SIG-M5 (cell line): ENCODE results near the gene NFIA.

ENCODE experiments used
- DNase-seq: peaks from one replicate; lab custom pipeline; 2025; lab: John Stamatoyannopoulos, UW

The NFIA gene

DNA sequence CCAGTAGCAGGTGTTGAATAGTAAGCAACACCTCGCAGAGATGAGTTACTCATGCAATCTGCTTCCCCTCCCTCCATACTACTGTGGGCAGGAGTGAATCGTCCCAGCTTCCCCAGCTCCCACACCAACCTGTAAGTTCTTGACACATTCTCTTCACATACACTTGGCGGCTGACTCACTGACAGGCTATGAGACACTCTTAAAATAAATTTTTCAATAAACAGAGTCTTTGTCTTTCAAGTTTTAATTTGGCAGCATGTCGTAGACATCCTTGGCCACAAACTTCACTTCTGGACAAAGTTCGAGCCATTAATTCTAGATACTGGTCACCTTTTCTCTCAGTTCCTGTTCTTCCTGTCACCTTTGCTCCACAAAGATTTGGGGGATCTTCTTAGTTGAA is 351.9 kb downstream of the NFIA start:
- DNase-seq: no peak

DNA sequence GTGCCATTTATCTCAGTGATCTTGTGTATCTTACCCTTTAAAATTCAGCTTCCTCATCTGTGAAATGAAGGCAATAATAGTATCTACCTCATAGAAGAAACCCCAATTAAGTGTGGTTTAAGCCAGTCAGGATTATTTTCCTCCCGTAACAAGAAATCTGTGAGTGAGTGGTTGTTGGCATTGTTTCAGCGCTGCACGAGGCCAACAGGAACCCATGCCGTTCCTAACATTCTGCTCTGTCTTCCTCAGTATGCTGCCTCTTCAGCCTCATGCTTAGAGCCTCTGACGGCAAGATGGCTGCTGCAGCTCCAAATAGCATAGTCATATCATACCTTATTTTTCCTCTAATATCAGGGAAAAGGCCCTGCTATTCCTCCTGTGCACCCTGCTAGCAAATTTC is 352.9 kb downstream of the NFIA start:
- no peak for DNase-seq

DNA sequence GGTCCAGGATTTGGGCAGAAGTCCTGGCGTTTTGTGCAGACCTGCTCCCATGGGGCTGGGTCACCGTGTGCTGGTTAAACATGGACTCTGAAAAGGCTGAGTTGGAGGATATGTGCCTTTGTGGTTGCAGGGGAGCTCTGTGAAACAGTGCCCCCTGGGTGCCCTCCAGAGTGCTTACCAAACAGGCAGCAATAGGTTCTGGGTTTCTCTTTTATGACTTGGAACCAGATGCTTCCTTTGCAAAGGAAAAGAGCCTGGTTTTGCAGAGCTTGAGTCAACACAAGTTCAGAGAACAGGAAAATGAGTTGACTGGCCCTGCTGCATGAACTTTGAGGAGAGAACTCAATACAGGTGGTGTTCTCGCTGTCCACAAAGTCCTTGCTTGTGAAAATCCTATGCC is 353.7 kb downstream of the NFIA start:
- DNase-seq: no peak

DNA sequence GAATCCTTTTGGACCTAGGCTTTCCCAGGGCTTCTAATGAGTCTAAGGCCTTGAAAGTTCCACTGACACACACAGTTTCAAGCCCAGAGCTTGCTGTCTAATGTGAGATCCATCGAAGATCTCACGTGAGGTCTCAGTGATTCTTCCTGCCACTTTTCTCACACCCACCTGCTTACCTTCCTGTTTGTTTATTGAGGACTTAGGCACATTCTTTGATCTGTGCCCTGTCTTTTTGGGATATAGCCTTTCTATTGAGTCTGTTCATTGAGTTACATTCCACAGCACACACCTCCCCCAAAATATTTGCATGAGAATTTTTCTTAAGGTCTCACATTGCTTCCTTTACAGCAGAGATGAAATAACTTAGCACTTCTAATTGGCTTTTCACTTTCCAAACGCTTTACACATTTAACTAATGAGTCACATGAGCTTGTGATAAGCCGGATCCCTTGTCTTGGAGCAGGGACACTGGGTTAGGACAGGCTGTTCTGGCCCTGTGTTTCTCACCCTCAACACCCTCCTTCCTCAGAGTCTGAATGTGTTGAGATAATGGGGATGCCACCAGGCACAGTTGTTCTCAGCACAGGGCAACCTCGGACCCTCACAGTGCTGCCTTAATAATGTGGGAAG is 354.2 kb downstream of the NFIA start:
- DNase-seq: no peak

DNA sequence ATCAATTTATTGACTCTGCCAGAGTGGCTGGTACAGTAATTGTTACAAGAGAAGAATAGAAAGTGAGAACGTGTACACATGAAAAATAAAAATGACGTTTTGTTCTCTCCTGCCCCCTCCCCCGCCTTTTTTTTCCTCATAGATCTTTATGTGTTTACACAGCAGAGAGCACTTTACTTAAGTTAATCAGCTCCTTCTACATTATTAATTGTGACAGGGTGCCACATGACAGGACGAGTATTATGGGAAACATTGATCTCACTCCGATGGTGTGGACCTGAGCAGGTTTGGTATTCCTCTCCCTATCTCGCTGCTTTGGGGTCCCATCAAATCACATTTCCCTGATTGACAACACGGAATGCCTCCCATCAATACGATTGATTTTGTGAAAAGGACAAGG is 356.9 kb downstream of the NFIA start:
- no peak for DNase-seq

DNA sequence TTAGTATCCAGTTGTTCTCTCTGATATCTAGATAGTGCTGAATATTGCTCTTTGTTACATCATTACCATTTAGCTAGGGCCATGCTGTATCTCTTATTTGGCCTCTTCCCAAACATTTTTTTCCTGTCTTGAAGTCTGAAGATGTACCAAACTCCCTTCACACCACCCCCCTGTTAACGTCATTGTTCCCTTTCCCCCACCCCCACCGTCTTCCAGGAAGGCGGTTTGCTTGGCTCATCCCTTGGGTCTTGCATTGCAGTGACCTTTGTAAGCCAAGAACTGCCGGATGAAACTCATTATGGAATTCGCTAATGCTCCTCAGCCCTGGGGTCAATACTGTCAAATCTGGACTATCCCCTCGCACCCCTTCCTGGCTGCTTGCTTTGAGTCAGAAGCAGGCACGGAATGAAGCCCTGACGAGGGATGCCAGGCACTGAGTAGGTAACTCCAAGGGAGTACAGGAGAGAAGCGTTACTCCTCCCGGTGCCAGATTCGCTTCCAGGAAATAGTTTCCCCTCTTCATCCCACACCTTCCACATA is 359.4 kb downstream of the NFIA start:
- DNase-seq: no peak

DNA sequence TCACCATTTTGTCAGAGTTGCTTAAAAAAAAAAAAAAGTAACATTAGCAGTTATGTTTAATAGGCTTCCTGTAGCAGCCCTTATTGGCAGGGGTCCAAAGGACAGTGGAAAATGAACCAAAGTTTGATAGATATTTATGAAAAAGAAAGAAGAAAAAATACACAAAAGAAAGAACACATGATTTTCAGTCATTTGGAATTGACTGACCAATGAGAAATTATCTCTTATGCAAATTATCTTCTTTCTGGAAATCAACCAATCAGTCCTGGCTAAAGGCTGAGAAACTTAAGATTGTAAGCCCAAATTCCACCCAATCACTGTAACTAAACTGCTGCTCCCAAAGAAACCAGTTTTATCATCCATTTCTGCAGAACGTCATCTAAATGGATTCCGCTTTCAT is 360.2 kb downstream of the NFIA start:
- no peak for DNase-seq

DNA sequence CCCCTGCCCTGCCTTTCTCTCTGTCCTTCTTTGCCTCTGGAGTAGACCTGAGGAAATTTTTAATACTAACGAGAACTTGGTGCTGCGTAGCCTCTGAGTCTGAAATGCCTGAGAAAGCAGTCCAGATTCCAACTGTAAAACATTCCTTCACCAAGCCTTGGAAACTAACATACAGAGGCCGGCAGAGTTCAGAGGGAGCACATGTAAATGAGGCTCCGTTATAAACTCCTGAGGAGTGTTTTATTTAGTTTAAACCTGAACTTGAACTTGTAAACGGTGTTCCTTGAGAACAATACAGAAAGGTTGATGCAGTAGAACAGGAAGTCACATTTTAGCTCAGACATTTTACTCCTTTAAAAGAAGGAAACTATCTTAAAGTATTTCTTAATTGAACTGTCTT is 361.9 kb downstream of the NFIA start:
- DNase-seq: no peak

DNA sequence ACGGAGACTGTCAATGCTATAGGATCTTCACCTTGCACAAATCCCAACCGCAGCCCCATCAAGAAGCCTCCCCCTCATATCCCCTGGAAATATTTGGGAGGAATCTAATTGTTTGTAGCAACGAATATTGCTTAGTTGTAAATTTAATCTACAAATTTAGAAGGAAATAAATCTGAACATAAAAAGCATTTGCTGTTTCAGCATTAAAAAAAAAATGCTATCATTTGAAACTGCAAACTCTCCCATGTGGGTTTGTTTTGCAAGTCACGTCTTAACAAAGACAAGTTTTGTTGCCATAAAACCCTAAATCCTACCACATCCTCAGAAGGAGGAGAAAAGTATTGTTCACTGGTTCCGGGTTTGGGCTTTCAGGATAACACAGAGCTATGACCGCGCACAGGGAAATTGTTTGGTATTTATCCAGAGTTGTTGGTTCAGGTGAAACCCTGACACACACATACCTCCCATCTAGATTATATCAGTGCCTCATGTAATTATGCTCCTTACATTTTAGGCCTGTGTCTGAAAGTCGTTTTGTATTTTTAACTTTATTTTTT is 363.0 kb downstream of the NFIA start:
- DNase-seq: no peak

DNA sequence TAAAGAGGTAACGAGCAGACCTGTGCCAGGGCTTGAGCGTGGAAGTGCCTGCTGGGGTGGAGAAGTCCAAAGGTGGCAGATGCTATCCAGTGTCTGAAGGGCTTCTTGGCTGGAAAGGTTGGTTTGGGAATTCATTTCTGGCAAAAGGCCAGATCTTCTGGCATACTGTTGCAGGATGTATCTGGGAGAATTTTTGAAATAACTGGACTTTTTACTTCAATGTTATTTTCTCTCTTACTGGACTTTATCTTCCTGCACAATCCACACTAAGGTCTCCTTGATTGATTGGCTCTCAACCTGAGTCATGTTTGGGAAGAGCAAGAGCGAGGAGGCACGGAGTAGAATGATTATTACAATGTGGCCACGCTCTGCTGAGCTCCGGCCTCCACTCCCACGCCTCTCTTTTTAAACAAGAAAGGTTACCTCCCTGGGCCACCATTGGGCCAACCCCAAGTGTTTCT is 364.2 kb downstream of the NFIA start:
- no peak for DNase-seq

DNA sequence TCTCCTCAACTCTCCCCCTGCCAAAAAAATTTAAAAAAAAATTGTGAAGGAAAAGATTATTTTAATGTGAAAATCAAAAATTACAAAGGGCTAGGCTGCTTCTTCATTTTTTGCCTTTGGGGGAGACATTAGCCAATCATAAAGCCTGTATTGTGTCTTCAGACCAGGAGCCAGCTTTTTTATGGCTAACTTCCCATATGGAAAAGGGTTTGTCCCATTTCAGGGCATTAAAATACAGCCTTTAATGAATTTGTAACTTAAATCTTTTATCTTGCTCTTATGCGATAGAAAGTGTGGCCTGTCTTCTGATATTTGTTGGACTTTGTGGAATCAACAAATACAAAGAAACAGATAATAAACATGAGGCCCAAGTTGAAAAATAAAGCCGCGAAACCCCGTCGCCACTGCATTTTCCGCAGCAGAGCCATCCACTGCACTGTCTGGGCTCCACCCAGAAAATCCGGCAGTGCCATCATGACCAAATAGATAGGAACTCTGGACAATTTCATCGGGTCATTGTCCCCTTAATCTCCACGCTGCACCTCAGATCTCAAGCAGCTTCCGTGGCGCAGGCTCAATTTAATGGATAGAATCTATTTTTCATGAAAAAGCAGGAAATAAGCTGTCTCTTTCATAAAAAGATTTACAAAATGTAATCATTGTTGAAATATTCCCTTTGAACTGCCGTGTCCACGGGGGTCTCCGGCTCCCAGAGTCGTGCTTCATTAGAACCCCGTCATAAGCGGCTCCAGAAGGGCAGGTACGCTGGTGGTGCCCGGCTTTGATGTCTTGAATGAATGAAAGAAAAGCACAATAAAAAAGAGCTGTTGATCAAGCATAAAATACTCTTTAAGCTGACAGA is 365.0 kb downstream of the NFIA start:
- no peak for DNase-seq

DNA sequence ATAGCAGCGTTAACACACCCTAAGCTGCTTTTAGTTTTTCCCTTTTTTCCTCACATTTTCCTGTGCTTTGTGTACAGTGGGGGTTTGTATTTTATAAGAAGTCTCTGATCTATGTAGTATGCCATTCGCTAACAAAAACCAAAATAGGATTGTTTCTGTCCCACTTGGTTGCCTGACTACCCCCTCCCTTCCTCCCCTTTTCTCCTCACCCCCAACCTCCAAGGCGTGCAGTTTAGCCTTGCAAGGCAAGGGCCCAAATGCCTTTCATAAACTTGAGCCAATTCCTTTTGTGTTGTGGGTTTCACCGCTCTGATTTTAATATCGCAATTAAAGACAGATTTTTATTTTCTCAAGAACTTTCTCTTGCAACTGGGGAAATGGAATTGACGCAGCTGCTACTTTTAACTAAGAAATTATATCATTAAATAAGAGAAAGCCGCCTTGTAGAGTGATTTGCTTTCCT is 365.6 kb downstream of the NFIA start:
- DNase-seq: no peak

DNA sequence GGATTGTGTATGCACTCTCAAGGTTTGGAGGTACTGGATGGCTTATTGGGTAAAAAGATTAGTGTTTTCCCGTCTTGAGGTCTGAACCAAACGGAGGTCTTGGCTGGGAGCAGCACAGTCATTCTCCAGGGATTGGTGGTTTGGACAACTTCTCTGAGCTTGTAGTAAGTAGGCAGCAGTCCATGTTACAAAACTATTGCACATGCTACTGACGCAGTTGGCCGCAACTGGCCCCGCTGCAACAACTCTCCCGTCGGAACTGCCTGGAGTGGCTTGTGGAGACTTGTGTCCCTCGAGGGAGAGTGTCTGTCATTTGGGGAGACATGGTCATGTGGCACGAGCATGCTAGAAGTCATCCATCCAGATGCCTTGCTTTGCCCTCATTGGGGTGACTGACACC is 366.6 kb downstream of the NFIA start:
- DNase-seq: no peak

DNA sequence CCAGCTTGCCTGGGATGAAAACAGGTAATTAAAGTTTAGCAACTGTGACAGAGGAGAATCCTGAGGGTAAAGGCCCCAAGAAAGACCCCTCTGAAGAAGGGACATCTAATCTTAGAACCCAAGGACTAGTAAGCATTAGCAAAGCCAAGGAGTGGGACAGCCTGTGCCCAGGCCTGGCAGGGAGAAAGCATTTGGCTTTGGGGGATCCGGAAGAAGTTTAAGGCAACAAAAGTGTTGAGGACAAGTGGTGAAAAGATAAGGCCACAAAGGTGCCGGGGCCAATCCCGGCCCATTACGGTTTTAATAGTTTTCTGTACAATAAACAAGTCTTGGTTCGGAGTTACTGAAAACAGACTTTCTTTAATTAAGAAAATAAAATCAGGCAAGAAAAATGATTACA is 367.0 kb downstream of the NFIA start:
- DNase-seq: no peak

DNA sequence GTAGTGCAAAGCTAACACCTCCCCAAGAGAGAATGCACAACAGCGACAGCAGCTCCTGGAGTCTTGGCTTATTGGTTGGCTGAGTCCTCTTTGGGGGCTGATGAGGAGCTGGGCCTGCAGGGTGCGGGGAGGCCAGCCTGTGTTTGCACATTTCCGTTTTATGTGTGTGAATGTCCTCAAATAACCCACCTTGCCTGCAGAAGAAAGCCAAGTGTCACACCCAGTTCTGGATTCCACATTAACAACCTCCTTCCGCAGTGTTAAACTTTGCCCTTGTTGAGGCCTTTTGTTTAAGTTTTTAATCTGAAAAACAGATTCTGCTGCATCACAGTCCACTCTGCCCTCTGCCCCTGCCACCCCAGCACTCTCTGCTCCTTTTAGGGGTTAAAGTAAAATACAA is 368.1 kb downstream of the NFIA start:
- DNase-seq: no peak

DNA sequence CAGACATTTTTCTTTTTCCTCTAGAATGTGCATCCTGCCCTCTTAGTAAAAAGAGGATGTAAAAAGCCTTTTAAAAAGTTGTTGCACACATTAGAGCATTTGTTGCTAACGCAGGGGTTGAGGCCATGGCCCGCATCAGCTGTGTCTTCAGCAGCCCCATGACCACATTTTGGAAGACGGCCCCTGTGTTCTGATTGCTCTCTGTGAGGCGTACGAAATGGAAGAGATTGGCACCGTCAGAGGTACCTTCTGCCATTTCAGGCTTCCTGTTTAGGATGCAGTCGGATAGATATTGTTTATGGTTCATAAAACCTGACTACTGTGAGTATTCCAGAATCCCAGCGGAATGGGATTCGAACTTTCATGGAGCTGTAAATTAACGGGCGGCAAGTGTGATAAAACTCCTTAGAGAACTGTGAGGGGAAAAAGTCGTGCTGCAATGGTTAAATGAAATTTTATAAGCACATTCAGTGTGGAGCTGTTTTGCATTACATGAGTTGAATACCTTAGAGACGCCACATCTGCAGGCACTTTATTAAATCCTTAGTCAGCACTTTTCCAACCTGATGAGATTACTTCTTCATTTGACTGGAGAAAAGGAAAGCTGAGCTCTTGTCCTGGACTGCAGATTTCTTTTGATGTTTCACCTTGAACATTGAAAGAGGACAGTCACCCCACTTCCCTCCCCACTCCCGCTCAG is 368.7 kb downstream of the NFIA start:
- no peak for DNase-seq

DNA sequence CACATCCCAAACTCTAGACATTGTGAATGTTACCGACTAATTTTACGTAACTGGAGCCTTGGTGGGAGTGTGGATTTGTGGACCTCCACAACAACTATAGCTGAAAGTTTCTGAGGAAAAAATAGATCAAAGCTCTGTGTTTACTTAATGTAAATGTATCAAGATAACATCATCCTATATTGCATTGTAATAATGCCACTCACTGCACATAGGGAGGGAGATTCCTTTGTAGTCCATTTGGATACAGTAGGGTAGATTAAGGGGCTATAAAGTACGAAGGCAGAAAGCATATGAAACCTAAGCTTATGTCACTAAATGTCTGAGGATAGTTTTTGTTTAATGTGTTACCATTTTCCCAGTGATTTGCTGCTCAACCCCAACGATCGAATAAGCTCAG is 369.2 kb downstream of the NFIA start:
- no peak for DNase-seq

DNA sequence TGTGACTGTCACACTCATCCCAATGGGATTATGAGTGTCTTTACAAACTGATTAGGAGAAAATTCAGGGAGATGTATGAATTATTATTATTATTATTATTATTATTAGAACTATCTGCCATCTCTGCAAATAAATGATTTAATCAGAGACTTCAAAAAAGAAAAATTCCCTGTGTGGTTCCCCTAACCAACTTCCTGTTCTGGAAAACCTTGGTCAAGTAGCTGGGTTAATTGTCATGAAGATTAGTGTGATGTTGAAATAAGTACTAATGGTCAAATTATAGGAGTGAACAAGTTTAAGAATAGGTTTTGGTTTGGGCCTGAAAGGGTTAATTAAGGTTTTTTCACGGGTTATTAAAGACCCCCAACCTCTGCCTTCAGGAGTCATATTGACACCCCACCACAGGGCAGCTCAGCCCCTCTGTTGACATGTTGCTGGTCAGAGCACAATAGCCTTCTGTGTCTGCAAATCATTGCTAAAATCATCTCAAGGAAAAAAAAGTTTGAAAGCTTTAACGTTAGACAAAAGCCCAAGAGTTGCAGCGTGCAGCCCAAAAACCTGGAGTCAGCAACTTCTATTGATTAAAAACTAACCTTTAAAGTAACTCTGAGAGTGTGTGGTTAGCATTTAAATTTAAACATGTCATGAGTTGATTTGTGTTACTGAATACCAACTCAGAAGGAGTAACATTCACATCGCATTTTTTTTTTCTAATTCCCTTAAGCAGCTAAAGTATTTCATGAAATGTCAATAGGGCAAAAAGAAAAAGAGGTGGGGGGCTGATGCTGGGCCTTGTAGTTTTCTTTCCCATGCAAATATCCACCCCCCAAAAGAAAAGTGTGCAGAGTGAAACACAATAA is 370.0 kb downstream of the NFIA start:
- no peak for DNase-seq

DNA sequence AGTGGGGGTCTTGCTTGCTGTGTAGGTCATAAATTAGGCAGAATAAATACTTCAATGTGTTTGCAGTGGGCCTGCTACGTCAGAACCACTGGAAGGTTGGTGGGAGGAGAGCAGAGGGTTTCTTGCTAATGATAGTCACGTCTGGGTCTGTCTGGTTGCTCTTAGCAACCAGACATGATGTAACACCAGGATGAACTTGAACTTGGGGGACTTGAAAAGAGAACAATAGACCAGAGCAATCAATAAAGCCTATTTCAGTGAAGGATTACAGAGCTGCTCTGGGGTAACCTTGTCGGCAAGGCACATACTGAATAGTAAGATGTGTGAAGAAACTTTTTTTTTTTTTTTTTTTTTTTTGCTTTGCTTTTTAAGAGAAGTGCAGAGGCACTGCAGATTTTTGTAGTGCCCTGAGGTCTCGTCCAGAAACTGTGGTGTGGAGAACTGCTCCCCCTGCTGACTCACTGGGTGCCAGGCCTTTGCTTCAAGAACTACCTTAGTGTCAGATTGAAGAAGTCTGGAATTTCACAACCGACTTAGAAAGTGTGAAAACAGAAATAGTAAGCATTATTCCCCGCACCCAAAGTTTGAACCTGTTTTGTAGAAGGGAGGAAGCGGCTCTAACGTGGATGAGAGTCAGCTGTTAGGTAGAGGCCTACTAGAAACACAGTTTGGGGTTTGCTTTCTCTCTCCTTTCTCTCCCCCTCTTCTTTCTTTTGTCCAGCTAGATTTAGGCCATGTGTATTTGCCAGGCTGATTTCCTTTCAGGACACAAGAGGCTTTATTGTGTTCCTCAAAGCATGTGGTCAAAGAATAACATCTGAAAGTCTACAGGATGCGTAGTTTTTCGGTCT is 371.0 kb downstream of the NFIA start:
- DNase-seq: peak; percentile 55

DNA sequence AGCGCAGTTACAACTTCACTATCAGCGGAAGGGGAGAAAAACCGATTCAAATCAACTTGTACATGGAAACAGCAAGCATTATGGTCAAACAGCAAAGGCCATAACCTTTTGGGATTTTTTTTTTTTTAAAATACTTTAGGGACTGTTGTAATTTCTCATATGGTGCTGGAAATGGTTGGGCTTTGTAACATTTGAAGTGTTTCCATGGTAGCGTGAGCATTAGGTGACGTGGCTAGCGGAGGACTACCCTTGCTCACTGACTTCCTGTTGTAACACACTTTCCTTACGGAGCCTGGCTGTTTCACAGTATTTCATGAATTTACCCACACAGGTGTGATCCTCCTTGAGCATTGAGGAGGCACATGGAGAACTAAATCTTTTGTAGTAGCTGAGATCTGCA is 373.0 kb downstream of the NFIA start:
- DNase-seq: no peak
